Choroid plexus epithelial cell (primary cell): ENCODE data around the gene EIF4B.
"Not testable (repeated sequence)": the region's sequence is repeated elsewhere in the genome, so short reads cannot be mapped to it uniquely, and the experiment has no call there.

Experiments
- DNase-seq: peaks from one replicate; pipeline ENCODE4 v3.0.0-alpha.2; 2010; ENCODE audit warnings: low read depth
- H3K4me3 ChIP-seq: 2 replicates; pipeline ENCODE4 v1.5.1; 2011; ENCODE audit warnings: low read depth, mild to moderate bottlenecking, control low read depth, low read length, moderate library complexity
- CTCF ChIP-seq: conservative IDR thresholded peaks from 2 replicates; pipeline ENCODE4 v1.5.1; 2011; ENCODE audit warnings: low read depth, mild to moderate bottlenecking, control low read depth, inconsistent platforms, low read length, moderate library complexity

The EIF4B gene

DNA sequence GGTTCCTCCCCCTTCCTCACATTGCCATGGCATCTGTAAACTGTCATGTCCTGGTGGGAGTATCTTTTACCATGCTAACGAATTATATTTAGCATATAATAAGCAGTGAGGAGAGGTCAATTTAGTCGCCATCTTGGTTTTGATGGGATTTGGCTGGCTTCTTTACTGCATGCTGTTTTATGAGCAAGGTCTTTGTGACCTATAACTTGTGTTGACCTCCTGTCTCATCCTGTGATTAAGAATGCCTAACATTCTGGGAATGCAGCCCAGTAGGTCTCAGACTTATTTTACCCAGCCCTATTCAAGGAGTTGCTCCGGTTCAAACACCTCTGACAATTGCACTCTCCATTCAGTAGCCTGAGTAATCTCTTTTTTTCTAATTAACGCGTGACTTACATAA, 2.1 kb upstream of the EIF4B start:
- DNase-seq: peak; percentile 54
- no peak overlapping the region for H3K4me3 ChIP-seq
- no peak for TF ChIP-seq CTCF

DNA sequence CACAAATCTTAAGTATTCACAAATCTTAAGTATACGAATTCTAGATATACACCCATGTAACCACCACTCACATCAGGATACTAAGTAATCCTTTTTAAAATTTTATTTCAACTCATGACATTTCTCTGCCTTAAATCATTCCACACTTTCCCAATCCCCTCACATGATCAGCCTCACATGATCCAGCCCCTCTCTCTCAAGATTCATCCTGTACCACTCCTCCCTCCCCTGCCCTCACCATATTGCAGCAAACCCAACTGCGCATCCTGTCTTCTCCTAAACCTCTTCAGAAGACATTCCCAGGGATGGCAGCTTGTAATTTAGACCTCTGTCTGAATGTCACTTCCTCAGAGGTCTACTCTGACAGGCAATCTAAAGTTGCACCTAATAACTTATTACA, 1.7 kb upstream of the EIF4B start:
- peak; percentile 63 for DNase-seq
- no peak for TF ChIP-seq CTCF
- H3K4me3 ChIP-seq: no peak overlapping the region

GRCh38 chr12:53005215-53005985, 856 bp upstream of the EIF4B start:
- no peak for TF ChIP-seq CTCF
- no peak for DNase-seq
- peak overlapping the region; percentile 100 for H3K4me3 ChIP-seq

DNA sequence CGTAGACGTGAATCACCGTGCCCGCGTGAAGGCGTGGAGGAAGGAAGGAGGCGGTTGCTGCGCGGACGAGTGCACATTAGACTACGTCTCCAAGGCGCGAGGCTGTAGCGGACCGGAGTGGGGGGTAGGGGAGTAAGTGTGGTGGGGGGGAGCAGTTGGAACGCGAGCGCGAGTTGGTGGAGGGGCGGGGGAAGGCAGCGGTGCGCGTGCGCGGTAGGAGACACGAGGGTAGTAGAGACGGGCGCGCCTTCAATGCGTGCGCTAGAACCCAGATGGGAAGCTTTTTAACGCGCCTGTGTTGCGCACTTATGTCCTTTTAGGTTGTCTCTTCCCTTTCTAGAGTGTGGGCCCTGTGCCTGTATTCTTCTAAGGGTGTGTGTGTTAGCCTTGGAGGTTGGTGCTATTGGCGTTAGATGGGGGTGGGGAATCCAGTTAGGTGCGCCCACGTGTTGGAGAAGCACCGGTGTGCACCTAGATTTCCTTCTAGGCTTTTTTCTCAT, 604 bp downstream of the EIF4B start:
- no peak for TF ChIP-seq CTCF
- peak overlapping the region; percentile 100 for H3K4me3 ChIP-seq
- DNase-seq: peak; percentile 76

DNA sequence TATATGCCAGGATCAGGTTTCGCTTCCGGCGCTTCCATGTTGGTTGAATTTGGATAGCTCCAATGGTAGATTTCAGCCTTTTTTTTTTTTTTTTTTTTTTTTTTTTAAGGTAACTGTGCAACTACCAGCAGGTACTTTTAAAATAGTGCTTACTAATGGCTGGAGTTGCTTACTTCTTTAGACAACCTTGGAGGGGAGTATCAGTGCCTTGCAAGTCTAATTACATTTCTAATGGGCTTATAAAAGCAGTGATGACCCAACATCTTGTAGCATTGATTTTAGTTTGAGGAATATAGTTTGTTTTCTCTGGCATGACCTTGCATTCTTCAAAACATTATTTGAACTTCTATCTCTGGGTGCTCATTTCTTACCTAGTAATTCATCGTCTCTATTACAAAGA, 1.1 kb downstream of the EIF4B start:
- no peak for TF ChIP-seq CTCF
- H3K4me3 ChIP-seq: peak overlapping the region; percentile 100
- no peak for DNase-seq

DNA sequence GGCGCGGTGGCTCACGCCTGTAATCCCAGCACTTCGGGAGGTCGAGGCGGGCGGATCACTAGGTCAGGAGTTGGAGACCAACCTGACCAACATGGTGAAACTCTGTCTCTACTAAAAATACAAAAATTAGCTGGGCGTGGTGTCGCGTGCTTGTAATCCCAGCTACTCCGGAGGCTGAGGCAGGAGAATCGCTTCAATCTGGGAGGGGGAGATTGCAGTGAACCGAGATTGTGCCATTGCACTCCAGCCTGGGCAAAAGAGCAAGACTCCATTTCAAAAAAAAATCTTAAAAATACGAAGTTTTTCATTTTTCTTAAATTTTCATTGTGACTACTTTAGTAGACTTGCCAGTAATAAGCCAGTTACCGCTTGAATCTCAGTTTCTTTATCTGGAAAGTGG, 2.5 kb downstream of the EIF4B start:
- DNase-seq, H3K4me3 ChIP-seq: not testable (repeated sequence)

DNA sequence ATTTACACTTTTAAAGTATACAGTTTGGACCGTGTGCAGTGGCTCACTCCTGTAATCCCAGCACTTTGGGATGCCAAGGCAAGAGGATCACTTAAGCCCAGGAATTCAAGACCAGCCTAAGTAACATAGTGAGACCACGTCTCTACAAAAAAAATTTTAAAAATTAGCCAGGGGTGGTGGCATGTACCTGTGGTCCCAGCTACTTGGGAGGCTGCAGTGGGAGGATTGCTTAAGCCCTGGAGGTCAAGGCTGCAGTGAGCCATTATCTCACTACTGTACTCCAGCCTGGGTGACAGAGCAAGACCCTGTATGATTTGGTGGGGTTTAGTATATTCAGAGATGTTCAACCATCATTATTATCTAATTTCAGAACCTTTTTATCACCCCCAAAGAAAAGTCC, 4.7 kb downstream of the EIF4B start:
- TF ChIP-seq CTCF: no peak
- no peak for DNase-seq
- no peak overlapping the region for H3K4me3 ChIP-seq
